H9 (cell line): ENCODE measurements around the gene GET3. TPM values are rescaled to one million over a fixed set of nuclear protein-coding genes. Genes with fewer than 3 reads are reported as not detected.

Experiments
- DNase-seq: peaks from one replicate; pipeline ENCODE4 v3.0.0-alpha.2; 2017
- H2AFZ ChIP-seq: one replicate; pipeline ENCODE4 v1.6.1; 2013; ENCODE audit warnings: mild to moderate bottlenecking, low read length, control low read depth, moderate library complexity
- H2AK5ac ChIP-seq: 2 replicates; pipeline ENCODE4 v1.6.1; 2013; ENCODE audit warnings: low read length, control low read depth, mixed read lengths; ENCODE audit not compliant: insufficient read length
- H2BK120ac ChIP-seq: one replicate; pipeline ENCODE4 v1.6.1; 2013; ENCODE audit warnings: low read depth, mild to moderate bottlenecking, low read length, control low read depth, inconsistent platforms; ENCODE audit not compliant: poor library complexity, severe bottlenecking
- H2BK12ac ChIP-seq: 2 replicates; pipeline ENCODE4 v1.6.1; 2013; ENCODE audit warnings: low read length, control low read depth, mixed read lengths, low read depth; ENCODE audit not compliant: insufficient read length
- H2BK15ac ChIP-seq: 2 replicates; pipeline ENCODE4 v1.6.1; 2013; ENCODE audit warnings: low read depth, low read length, control low read depth
- H2BK20ac ChIP-seq: one replicate; pipeline ENCODE4 v1.6.1; 2013; ENCODE audit warnings: low read depth, mild to moderate bottlenecking, low read length, control low read depth, inconsistent platforms; ENCODE audit not compliant: poor library complexity, severe bottlenecking
- H2BK5ac ChIP-seq: 2 replicates; pipeline ENCODE4 v1.6.1; 2013; ENCODE audit warnings: low read length, control low read depth, mixed read lengths; ENCODE audit not compliant: insufficient read length
- H3K14ac ChIP-seq: 2 replicates; pipeline ENCODE4 v1.6.1; 2013; ENCODE audit warnings: low read length, control low read depth; ENCODE audit not compliant: insufficient read depth
- H3K18ac ChIP-seq: 2 replicates; pipeline ENCODE4 v1.6.1; 2013; ENCODE audit warnings: low read depth, mild to moderate bottlenecking, mixed read lengths, low read length, control low read depth; ENCODE audit not compliant: insufficient read length
- H3K23ac ChIP-seq: 2 replicates; pipeline ENCODE4 v1.6.1; 2013; ENCODE audit warnings: low read length, control low read depth, mixed read lengths, low read depth; ENCODE audit not compliant: insufficient read length
- H3K23me2 ChIP-seq: 2 replicates; pipeline ENCODE4 v1.6.1; 2013; ENCODE audit warnings: low read depth, mild to moderate bottlenecking, mixed read lengths, low read length, control low read depth; ENCODE audit not compliant: insufficient read length, poor library complexity, severe bottlenecking
- H3K27ac ChIP-seq: 2 replicates; pipeline ENCODE4 v1.5.1; 2013; ENCODE audit warnings: low read length, control low read depth, mixed read lengths, low read depth; ENCODE audit not compliant: insufficient read length
- H3K27me3 ChIP-seq: 2 replicates; pipeline ENCODE4 v1.6.1; 2013; ENCODE audit warnings: low read length, control low read depth, inconsistent platforms; ENCODE audit not compliant: insufficient read depth
- H3K4ac ChIP-seq: 2 replicates; pipeline ENCODE4 v1.6.1; 2013; ENCODE audit warnings: low read depth, mild to moderate bottlenecking, control low read depth, inconsistent platforms, low read length, moderate library complexity
- H3K4me1 ChIP-seq: 2 replicates; pipeline ENCODE4 v1.6.1; 2013; ENCODE audit warnings: low read length, control low read depth, inconsistent platforms; ENCODE audit not compliant: insufficient read depth
- H3K4me2 ChIP-seq: 2 replicates; pipeline ENCODE4 v1.6.1; 2013; ENCODE audit warnings: low read length, control low read depth, mixed read lengths; ENCODE audit not compliant: insufficient read length, insufficient read depth
- H3K56ac ChIP-seq: 2 replicates; pipeline ENCODE4 v1.6.1; 2013; ENCODE audit warnings: low read depth, mild to moderate bottlenecking, mixed read lengths, low read length, control low read depth; ENCODE audit not compliant: insufficient read length
- H3K79me1 ChIP-seq: 2 replicates; pipeline ENCODE4 v1.6.1; 2013; ENCODE audit warnings: low read depth, mild to moderate bottlenecking, moderate library complexity, low read length, control low read depth, inconsistent platforms; ENCODE audit not compliant: insufficient read depth, poor library complexity, severe bottlenecking
- H3K79me2 ChIP-seq: 2 replicates; pipeline ENCODE4 v1.6.1; 2013; ENCODE audit warnings: low read length, control low read depth, inconsistent platforms; ENCODE audit not compliant: insufficient read depth
- H3K9ac ChIP-seq: 2 replicates; pipeline ENCODE4 v1.6.1; 2013; ENCODE audit warnings: low read length, control low read depth, mixed read lengths; ENCODE audit not compliant: insufficient read length; ENCODE audit errors: extremely low read depth
- H3K9me3 ChIP-seq: one replicate; pipeline ENCODE4 v1.6.1; 2013; ENCODE audit warnings: low read depth, low read length, inconsistent platforms; ENCODE audit not compliant: control insufficient read depth
- H3T11ph ChIP-seq: one replicate; pipeline ENCODE4 v1.6.1; 2013; ENCODE audit warnings: mild to moderate bottlenecking, low read length, control low read depth, inconsistent platforms
- H4K20me1 ChIP-seq: one replicate; pipeline ENCODE4 v1.6.1; 2013; ENCODE audit not compliant: control insufficient read depth, insufficient read length, insufficient read depth
- H4K5ac ChIP-seq: 2 replicates; pipeline ENCODE4 v1.6.1; 2013; ENCODE audit warnings: low read depth, mild to moderate bottlenecking, mixed read lengths, low read length, control low read depth; ENCODE audit not compliant: insufficient read length
- H4K8ac ChIP-seq: replicated peaks from 2 replicates; pipeline ENCODE4 v1.6.1; 2013; ENCODE audit warnings: low read length, control low read depth, mixed read lengths, low read depth; ENCODE audit not compliant: insufficient read length
- H4K91ac ChIP-seq: 2 replicates; pipeline ENCODE4 v1.6.1; 2013; ENCODE audit warnings: low read depth, mild to moderate bottlenecking, moderate library complexity, mixed read lengths, low read length, control low read depth; ENCODE audit not compliant: insufficient read length
- H3K27ac Mint-ChIP-seq, 3 experiments: 2 replicates in 2 of 3; 3 replicates in 1 of 3; pipeline ENCODE4 v1.8.0; 2020 to 2021; ENCODE audit warnings: mixed read lengths in 3 of 3, mild to moderate bottlenecking in 1 of 3, moderate library complexity in 1 of 3
- H3K27me3 Mint-ChIP-seq: 2 replicates; pipeline ENCODE4 v1.8.0; 2021; ENCODE audit warnings: low read depth, mild to moderate bottlenecking, moderate library complexity, mixed read lengths
- H3K36me3 Mint-ChIP-seq, 3 experiments: 2 replicates in 2 of 3; 3 replicates in 1 of 3; pipeline ENCODE4 v1.8.0; 2020 to 2021; ENCODE audit warnings: low read depth in 3 of 3, mixed read lengths in 3 of 3; ENCODE audit not compliant: insufficient read depth in 1 of 3
- H3K4me1 Mint-ChIP-seq, 2 experiments: 2 replicates each; pipeline ENCODE4 v1.8.0; 2020; ENCODE audit warnings: mixed read lengths in 2 of 2
- H3K4me3 Mint-ChIP-seq, 2 experiments: 2 replicates in 1 of 2; 3 replicates in 1 of 2; pipeline ENCODE4 v1.8.0; 2020 to 2021; ENCODE audit warnings: mild to moderate bottlenecking in 2 of 2, mixed read lengths in 2 of 2, moderate library complexity in 1 of 2
- H3K9me3 Mint-ChIP-seq, 2 experiments: 2 replicates in 1 of 2; 3 replicates in 1 of 2; pipeline ENCODE4 v1.8.0; 2020; ENCODE audit warnings: mild to moderate bottlenecking in 2 of 2, mixed read lengths in 2 of 2, moderate library complexity in 1 of 2
- CTCF ChIP-seq: fragments of 200-600 bp; sonication (generic); conservative IDR thresholded peaks from 3 replicates; pipeline ENCODE4 v1.8.0; 2021; ENCODE audit warnings: antibody characterized with exemption, mild to moderate bottlenecking
- WGBS: extraction: QIAGEN DNeasy Blood & Tissue Kit; methylation state at CpG from one replicate; pipeline ENCODE4 v1.1.7; 2013; ENCODE audit warnings: missing lambda C conversion rate, low lambda C conversion rate, mixed read lengths; ENCODE audit not compliant: insufficient read length; ENCODE audit errors: extremely low coverage; 5-methylcytosine and 5-hydroxymethylcytosine counted together
- total RNA-seq: library from RNA; stranded (reverse); gene quantifications from 2 replicates; pipeline ENCODE4 v1.2.1, GENCODE V29; 2021

The GET3 gene
- total RNA-seq, 1 experiment from 2014 or later, result 81.6 TPM

DNA sequence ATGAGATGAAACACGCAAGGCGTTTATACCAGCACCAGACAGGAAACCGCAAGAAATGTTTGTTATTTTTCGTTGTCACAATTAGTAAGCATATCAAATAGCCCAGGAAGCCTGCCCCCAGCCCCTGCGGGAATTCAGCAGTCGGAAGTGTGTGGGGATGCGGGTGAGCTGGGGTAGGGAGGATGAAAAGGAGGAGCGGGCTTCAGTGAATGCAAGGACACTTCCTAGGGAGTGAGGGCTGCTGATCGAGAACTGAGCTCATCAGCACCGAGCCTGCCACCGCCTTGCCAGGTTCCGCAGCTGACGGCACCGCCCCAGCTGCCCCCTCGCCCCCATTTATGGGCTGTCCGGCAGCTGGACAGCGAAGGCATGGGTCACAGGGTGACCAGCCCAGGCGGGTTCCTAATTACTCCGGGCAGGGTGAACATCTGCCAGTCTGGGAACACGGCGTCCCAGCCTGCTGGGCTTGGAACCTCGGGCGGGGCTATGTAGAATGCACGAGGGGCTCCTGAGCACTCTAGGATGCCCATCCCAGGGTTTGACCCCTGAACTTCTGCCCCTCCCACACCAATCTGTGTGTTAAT, 12.7 kb downstream of the GET3 start:
- H3K4ac ChIP-seq, result no peak overlapping the region
- Mint-ChIP-seq H3K27me3 (peaks cover 56% of the 10 kb centered on the region), H3K9me3 (peaks cover 3 to 5% of the 10 kb centered on the region in 2 experiments; a peak in 3 of 5 replicates), H3K4me3 (no peak overlapping the region; a peak in 1 of 5 replicates), H3K27ac (no peak overlapping the region), H3K4me1 (peaks cover 18 to 35% of the 10 kb centered on the region in 2 experiments), H3K36me3 (peaks cover 28 to 31% (median 28%) of the 10 kb centered on the region in 3 experiments)
- H2BK5ac ChIP-seq, result no peak overlapping the region
- no peak overlapping the region for H3T11ph ChIP-seq
- DNase-seq, result no peak
- peaks cover 6% of the 10 kb centered on the region for H3K23me2 ChIP-seq
- no peak overlapping the region for H3K56ac ChIP-seq
- H2BK20ac ChIP-seq, result no peak overlapping the region
- TF ChIP-seq CTCF, result no peak
- no peak overlapping the region for H3K4me2 ChIP-seq
- no peak overlapping the region for H4K8ac ChIP-seq
- no peak overlapping the region for H4K5ac ChIP-seq
- no peaks in the 10 kb centered on the region for H3K9me3 ChIP-seq
- no peak overlapping the region for H3K23ac ChIP-seq
- WGBS, result no CpG with 5 or more reads among the region's 24 CpGs
- H2BK120ac ChIP-seq, result no peak overlapping the region
- H3K18ac ChIP-seq, result no peak overlapping the region
- H3K79me2 ChIP-seq, result no peaks in the 10 kb centered on the region
- no peak overlapping the region for H2BK12ac ChIP-seq
- H4K20me1 ChIP-seq, result no peaks in the 10 kb centered on the region
- no peak overlapping the region for H3K14ac ChIP-seq
- no peaks in the 10 kb centered on the region for H3K4me1 ChIP-seq
- H2AK5ac ChIP-seq, result no peak overlapping the region
- H2AFZ ChIP-seq, result no peak overlapping the region
- no peak overlapping the region for H2BK15ac ChIP-seq
- H3K79me1 ChIP-seq, result no peaks in the 10 kb centered on the region
- no peaks in the 10 kb centered on the region; the same call in 1 of the 2 replicates for H3K27me3 ChIP-seq
- H3K27ac ChIP-seq, result no peak overlapping the region
- H3K9ac ChIP-seq, result no peak overlapping the region
- H4K91ac ChIP-seq, result no peak overlapping the region
